Mucosa of descending colon (tissue), 3 donors: ENCODE data around the gene THADA. TPM values are rescaled to one million over a fixed set of nuclear protein-coding genes. Genes with fewer than 3 reads are reported as not detected.

Source experiments
- ATAC-seq: fragments of 200-7000 bp; cut with Tn5 transposase; one replicate; pipeline ENCODE4 v1.9.1; 2020; ENCODE audit warnings: mild to moderate bottlenecking, moderate library complexity
- DNase-seq, 3 donors: peaks; one replicate each; pipeline ENCODE4 v3.0.0-alpha.2; 2020
- H3K36me3 ChIP-seq: fragments of 200-600 bp; one replicate; pipeline ENCODE4 v1.8.0; 2021; ENCODE audit warnings: low read depth, mild to moderate bottlenecking
- H3K4me1 ChIP-seq: fragments of 200-600 bp; one replicate; pipeline ENCODE4 v1.8.0; 2021; ENCODE audit warnings: low read depth, mild to moderate bottlenecking
- H3K4me3 ChIP-seq: fragments of 200-600 bp; one replicate; pipeline ENCODE4 v1.8.0; 2021; ENCODE audit warnings: mild to moderate bottlenecking
- H3K9me3 ChIP-seq: fragments of 200-600 bp; one replicate; pipeline ENCODE4 v1.8.0; 2021; ENCODE audit warnings: mild to moderate bottlenecking
- intact Hi-C, 2 donors: fragments of 100-400 bp; cut with DNase I in 1 of 2; cut with micrococcal nuclease in 1 of 2; formaldehyde crosslinking; loops; one replicate each; pipeline versions ENCODE4 v1.11.0 to v1.11.1; 2022; cut with DNase I, micrococcal nuclease
- total RNA-seq, 3 donors: library from RNA; stranded (reverse); fragmentation: NEBNext Ultra II Directional in 2 of 3; extraction: Animal tissue kit (Norgen Biotek cat#: 25700) in 2 of 3; gene quantifications; one replicate each; pipeline versions ENCODE4 v1.2.1 to v1.2.4, GENCODE V29; 2021 to 2023
- TF ChIP-seq, protein P1 (sequence below): fragments of 200-600 bp; IDR thresholded peaks from one replicate; pipeline ENCODE4 v1.8.0; 2022; ENCODE audit warnings: antibody characterized with exemption, mild to moderate bottlenecking
- donor health status: DM: no; HTN: no; CAD: no; lungs with moderate emphysema.
- donor health status: DM: no; HTN: no; CAD: no.
- donor health status: DM: no; HTN: yes; CAD: no.

The THADA gene
- total RNA-seq, 3 donors from 2014 or later: 20.1 to 26.7 (median 25.3) TPM

DNA sequence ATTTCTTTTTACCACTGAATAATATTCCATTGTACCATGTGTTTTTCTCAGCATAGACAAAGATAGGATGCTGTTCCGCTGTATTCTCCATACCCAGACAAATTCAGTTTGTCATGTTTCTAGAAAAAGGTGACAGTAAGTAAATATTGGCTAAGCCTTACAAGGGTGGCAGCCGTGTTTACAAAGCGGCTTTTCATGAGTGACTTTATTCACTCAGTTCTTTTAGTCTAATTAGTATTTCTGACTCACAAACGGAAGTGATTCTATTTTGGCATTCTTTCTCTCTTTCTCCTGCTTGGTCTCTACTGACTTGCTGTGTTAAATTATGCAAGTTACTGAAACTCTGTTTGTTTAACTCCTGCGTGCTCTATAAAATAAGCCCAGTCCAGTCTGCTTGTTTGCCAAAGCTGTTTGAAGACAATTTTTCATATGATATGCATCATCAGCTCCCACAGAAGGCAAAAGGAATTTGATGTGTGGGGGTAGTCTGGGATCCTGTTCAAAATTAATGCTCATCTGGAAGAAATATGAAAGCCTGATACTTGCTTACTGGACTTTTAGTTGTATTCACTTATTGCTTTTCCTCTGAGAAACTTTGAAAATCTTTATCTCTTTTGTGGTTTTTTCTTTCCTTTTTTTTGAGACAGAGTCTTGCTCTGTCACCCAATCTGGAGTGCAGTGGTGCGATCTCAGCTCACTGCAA is 38.9 kb upstream of the THADA start:
- intact Hi-C loops: no loop called here
- H3K4me1 ChIP-seq: peaks cover 20% of the 10 kb centered on the region
- no peak overlapping the region for H3K4me3 ChIP-seq
- ATAC-seq (peak; percentile 38), DNase-seq (no peak)
- no peaks in the 10 kb centered on the region for H3K36me3 ChIP-seq
- TF ChIP-seq, protein P1, sequence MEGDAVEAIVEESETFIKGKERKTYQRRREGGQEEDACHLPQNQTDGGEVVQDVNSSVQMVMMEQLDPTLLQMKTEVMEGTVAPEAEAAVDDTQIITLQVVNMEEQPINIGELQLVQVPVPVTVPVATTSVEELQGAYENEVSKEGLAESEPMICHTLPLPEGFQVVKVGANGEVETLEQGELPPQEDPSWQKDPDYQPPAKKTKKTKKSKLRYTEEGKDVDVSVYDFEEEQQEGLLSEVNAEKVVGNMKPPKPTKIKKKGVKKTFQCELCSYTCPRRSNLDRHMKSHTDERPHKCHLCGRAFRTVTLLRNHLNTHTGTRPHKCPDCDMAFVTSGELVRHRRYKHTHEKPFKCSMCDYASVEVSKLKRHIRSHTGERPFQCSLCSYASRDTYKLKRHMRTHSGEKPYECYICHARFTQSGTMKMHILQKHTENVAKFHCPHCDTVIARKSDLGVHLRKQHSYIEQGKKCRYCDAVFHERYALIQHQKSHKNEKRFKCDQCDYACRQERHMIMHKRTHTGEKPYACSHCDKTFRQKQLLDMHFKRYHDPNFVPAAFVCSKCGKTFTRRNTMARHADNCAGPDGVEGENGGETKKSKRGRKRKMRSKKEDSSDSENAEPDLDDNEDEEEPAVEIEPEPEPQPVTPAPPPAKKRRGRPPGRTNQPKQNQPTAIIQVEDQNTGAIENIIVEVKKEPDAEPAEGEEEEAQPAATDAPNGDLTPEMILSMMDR: no peak
- H3K9me3 ChIP-seq: peaks cover 3% of the 10 kb centered on the region

GRCh38 chr2:43631618-43632317 is 35.9 kb upstream of the THADA start:
- Histone ChIP-seq H3K9me3 (no peaks in the 10 kb centered on the region), H3K4me1 (peaks cover 12% of the 10 kb centered on the region), H3K36me3 (no peaks in the 10 kb centered on the region), H3K4me3 (no peak overlapping the region)
- intact Hi-C loops: no loop called here
- TF ChIP-seq, protein P1: no peak
- no peak for DNase-seq
- no peak for ATAC-seq

- no peak for ATAC-seq
These were observed 27.2 kb upstream of the THADA start for GRCh38 chr2:43622931-43623451.

GRCh38 chr2:43619511-43619910 is 23.7 kb upstream of the THADA start:
- ATAC-seq (no peak), DNase-seq (no peak)
- no peaks in the 10 kb centered on the region for H3K9me3 ChIP-seq
- no peaks in the 10 kb centered on the region for H3K36me3 ChIP-seq
- TF ChIP-seq, protein P1: no peak
- intact Hi-C loops: no loop called here
- H3K4me1 ChIP-seq: no peaks in the 10 kb centered on the region
- no peak overlapping the region for H3K4me3 ChIP-seq

More at GRCh38 chr2:43622931-43623451, 27.2 kb upstream of the THADA start:
- Histone ChIP-seq H3K4me1 (no peaks in the 10 kb centered on the region), H3K4me3 (no peak overlapping the region), H3K9me3 (no peaks in the 10 kb centered on the region), H3K36me3 (no peaks in the 10 kb centered on the region)
- DNase-seq: peak in 1 of 3 donors; percentile 31
- intact Hi-C loops: no loop called here
- TF ChIP-seq, protein P1: no peak

DNA sequence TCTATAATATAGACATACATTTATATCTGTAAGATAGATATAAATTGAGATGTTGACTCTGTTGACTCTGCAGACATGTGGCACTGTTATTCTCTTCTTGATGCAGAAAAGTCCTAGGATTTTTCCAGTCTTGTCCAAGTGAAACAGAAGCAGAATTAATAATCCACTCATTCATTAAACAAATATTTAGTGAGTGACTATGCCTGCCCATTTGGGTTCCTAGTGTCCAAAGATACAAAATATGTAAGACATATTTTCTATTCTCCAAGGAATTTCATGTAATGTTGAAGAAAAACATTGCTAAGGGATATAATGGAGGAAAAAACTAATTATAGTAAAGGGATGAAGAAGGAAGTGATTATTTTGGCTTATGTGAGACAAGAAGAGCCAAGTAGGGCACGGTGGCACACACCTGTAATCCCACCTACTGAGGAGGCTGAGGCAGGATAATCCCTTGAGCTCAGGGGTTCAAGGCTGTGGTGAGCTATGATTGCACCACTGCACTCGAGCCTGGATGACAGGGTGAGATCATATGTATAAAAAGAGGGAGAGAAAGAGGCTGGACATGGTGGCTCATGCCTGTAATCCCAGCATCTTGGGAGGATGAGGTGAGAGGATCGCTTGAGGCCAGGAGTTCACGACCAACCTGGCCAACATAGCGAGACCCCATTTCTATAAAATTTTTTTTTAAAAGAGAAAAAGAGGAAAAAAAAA is 21.3 kb upstream of the THADA start:
- intact Hi-C loops: no loop called here
- no peak for ATAC-seq
- no peak overlapping the region for H3K4me3 ChIP-seq
- H3K36me3 ChIP-seq: no peaks in the 10 kb centered on the region
- TF ChIP-seq, protein P1: no peak
- no peaks in the 10 kb centered on the region for H3K4me1 ChIP-seq
- no peaks in the 10 kb centered on the region for H3K9me3 ChIP-seq
- no peak for DNase-seq
